ENCODE data around the gene IKZF2. TPM values are rescaled to one million over a fixed set of nuclear protein-coding genes. Genes with fewer than 3 reads are reported as not detected.

IKZF2 gene
- total and polyA plus RNA-seq, 4 donors = 0.35 to 4.7 (median 2.5) TPM

GRCh38 chr2:213013979-213014378 lies 137.4 kb downstream of the IKZF2 start:
- Histone ChIP-seq H3K36me3 (ENCODE audit: control insufficient read depth in 4 of 4, insufficient read depth in 3 of 4, low read depth in 1 of 4, low read length in 3 of 4) (peaks cover 0 to 2% (median 0%) of the 10 kb centered on the region in 4 donors), H3K4me1 (ENCODE audit: control insufficient read depth in 4 of 4, insufficient read depth in 4 of 4, low read length in 3 of 4) (no peaks in the 10 kb centered on the region), H3K9ac (ENCODE audit: low read depth in 1 of 2, low read length in 2 of 2) (no peak overlapping the region), H3K27ac (ENCODE audit: low read depth in 1 of 2, low read length in 2 of 2) (no peak overlapping the region), H3K27me3 (ENCODE audit: control insufficient read depth in 4 of 4, insufficient read depth in 4 of 4, low read length in 3 of 4) (no peaks in the 10 kb centered on the region), H3K4me3 (ENCODE audit: low read depth in 1 of 3, low read length in 3 of 3) (no peak overlapping the region), H3K9me3 (ENCODE audit: control insufficient read depth in 4 of 4, low read length in 3 of 4) (no peaks in the 10 kb centered on the region)
- DNase-seq (ENCODE audit: low spot score) = no peak
- WGBS = 93% methylated on average over 2 of the region's 2 CpGs
- TF ChIP-seq FOXA2 (IDR thresholded peaks at IDR 0.05) (no peak), HNF4A (conservative IDR thresholded peaks at IDR 0.05) (no peak), CTCF (IDR thresholded peaks at IDR 0.05; ENCODE audit: low read depth, low read length, missing input control) (no peak), TAF1 (conservative IDR thresholded peaks at IDR 0.05) (no peak), YY1 (IDR thresholded peaks at IDR 0.05) (no peak), NR2F2 (IDR thresholded peaks at IDR 0.05) (no peak), MAX (IDR thresholded peaks at IDR 0.05) (no peak), EGR1 (IDR thresholded peaks at IDR 0.05; ENCODE audit: low read depth in 2 of 2) (no peak), ZBTB33 (IDR thresholded peaks at IDR 0.05) (no peak), GABPA (IDR thresholded peaks at IDR 0.05 in 1 of 2, conservative IDR thresholded peaks at IDR 0.05 in 1 of 2) (no peak), HNF4G (IDR thresholded peaks at IDR 0.05) (no peak), ATF3 (IDR thresholded peaks at IDR 0.05) (no peak), RXRA (IDR thresholded peaks at IDR 0.05) (no peak), JUND (IDR thresholded peaks at IDR 0.05) (no peak)

- Histone ChIP-seq H3K4me3 (ENCODE audit: low read depth in 1 of 3, low read length in 3 of 3) (no peak overlapping the region), H3K27ac (ENCODE audit: low read depth in 1 of 2, low read length in 2 of 2) (no peak overlapping the region), H3K9me3 (ENCODE audit: control insufficient read depth in 4 of 4, low read length in 3 of 4) (no peaks in the 10 kb centered on the region), H3K27me3 (ENCODE audit: control insufficient read depth in 4 of 4, insufficient read depth in 4 of 4, low read length in 3 of 4) (no peaks in the 10 kb centered on the region), H3K9ac (ENCODE audit: low read depth in 1 of 2, low read length in 2 of 2) (no peak overlapping the region), H3K4me1 (ENCODE audit: control insufficient read depth in 4 of 4, insufficient read depth in 4 of 4, low read length in 3 of 4) (no peaks in the 10 kb centered on the region), H3K36me3 (ENCODE audit: control insufficient read depth in 4 of 4, insufficient read depth in 3 of 4, low read depth in 1 of 4, low read length in 3 of 4) (peaks cover 0 to 7% (median 5%) of the 10 kb centered on the region in 4 donors)
- DNase-seq (ENCODE audit: low spot score) = no peak
- 90% methylated on average over 1 of the region's 1 CpG for WGBS
- TF ChIP-seq ZBTB33 (IDR thresholded peaks at IDR 0.05) (no peak), TAF1 (conservative IDR thresholded peaks at IDR 0.05) (no peak), HNF4G (IDR thresholded peaks at IDR 0.05) (no peak), FOXA1 (IDR thresholded peaks at IDR 0.05) (no peak), ATF3 (IDR thresholded peaks at IDR 0.05) (no peak), GABPA (IDR thresholded peaks at IDR 0.05 in 1 of 2, conservative IDR thresholded peaks at IDR 0.05 in 1 of 2) (no peak), FOXA2 (IDR thresholded peaks at IDR 0.05) (no peak), SP1 (IDR thresholded peaks at IDR 0.05) (no peak), JUND (IDR thresholded peaks at IDR 0.05) (no peak), REST (IDR thresholded peaks at IDR 0.05) (no peak), YY1 (IDR thresholded peaks at IDR 0.05) (no peak), NR2F2 (IDR thresholded peaks at IDR 0.05) (no peak)
These were observed 139.9 kb downstream of the IKZF2 start for GRCh38 chr2:213011505-213011904.
